HUDEP-2 (cell line): ENCODE measurements around the gene PRKAA2.

Experiments used
- DNase-seq, 76 experiments: peaks; one replicate each; lab custom pipeline; 2025; ENCODE audit not compliant: unreplicated experiment in 76 of 76; lab: John Stamatoyannopoulos, UW

PRKAA2 gene

GRCh38 chr1:56712150-56712549 lies 67.0 kb downstream of the PRKAA2 start:
- DNase-seq = no peak

GRCh38 chr1:56713112-56713511 lies 68.0 kb downstream of the PRKAA2 start:
- no peak for DNase-seq

GRCh38 chr1:56715156-56715555 lies 70.0 kb downstream of the PRKAA2 start:
- DNase-seq = no peak

- DNase-seq = no peak
Observed at GRCh38 chr1:56719171-56719570, 74.1 kb downstream of the PRKAA2 start.

GRCh38 chr1:56726706-56727105 lies 81.6 kb downstream of the PRKAA2 start:
- no peak for DNase-seq

GRCh38 chr1:56728964-56729363 lies 83.8 kb downstream of the PRKAA2 start:
- DNase-seq = no peak

- DNase-seq = no peak
Observed at GRCh38 chr1:56745231-56745630, 100.1 kb downstream of the PRKAA2 start.

- DNase-seq = no peak
Observed at GRCh38 chr1:56754708-56755479, 109.8 kb downstream of the PRKAA2 start.

GRCh38 chr1:56755911-56756310 lies 110.8 kb downstream of the PRKAA2 start:
- DNase-seq = no peak

GRCh38 chr1:56758135-56758534 lies 113.0 kb downstream of the PRKAA2 start:
- no peak for DNase-seq

GRCh38 chr1:56758794-56759193 lies 113.7 kb downstream of the PRKAA2 start:
- no peak for DNase-seq
